HL-60 (cell line): ENCODE results near the gene SHB.

Experiments
- DNase-seq, 2 experiments: peaks; one replicate each; pipeline ENCODE4 v3.0.0-alpha.2; 2010 to 2020; ENCODE audit warnings: low read depth in 1 of 2, low spot score in 1 of 2
- H3K27ac ChIP-seq: fragments of 250-450 bp; sonication (Bioruptor Pico); replicated peaks from 2 replicates; pipeline ENCODE4 v1.5.1; 2020; ENCODE audit warnings: mild to moderate bottlenecking, moderate library complexity
- H3K27me3 ChIP-seq: fragments of 250-450 bp; sonication (Bioruptor Pico); 2 replicates; pipeline ENCODE4 v1.5.1; 2021; ENCODE audit warnings: mild to moderate bottlenecking, moderate library complexity; ENCODE audit not compliant: insufficient read depth, poor library complexity, severe bottlenecking
- H3K4me3 ChIP-seq: replicated peaks from 2 replicates; pipeline ENCODE4 v1.5.1; 2011; ENCODE audit warnings: mild to moderate bottlenecking, control low read depth, low read length; ENCODE audit not compliant: insufficient read depth
- GABPA ChIP-seq: IDR thresholded peaks from 2 replicates; pipeline ENCODE4 v1.6.1; 2012; ENCODE audit warnings: low read depth
- POLR2AphosphoS5 ChIP-seq: IDR thresholded peaks from 2 replicates; pipeline ENCODE4 v1.6.1; 2012; ENCODE audit warnings: low read depth
- SPI1 ChIP-seq: IDR thresholded peaks from 2 replicates; pipeline ENCODE4 v1.6.1; 2012; ENCODE audit warnings: low read depth, mild to moderate bottlenecking, borderline replicate concordance
- TF ChIP-seq, protein P1 (sequence below): IDR thresholded peaks from 2 replicates; pipeline ENCODE4 v1.6.1; 2012; ENCODE audit warnings: low read depth; ENCODE audit not compliant: insufficient replicate concordance
- TF ChIP-seq, protein P2 (sequence below): IDR thresholded peaks from one replicate; pipeline ENCODE4 v1.5.1; 2011; ENCODE audit warnings: low read length, control low read depth, inconsistent platforms; ENCODE audit not compliant: insufficient read depth

SHB gene

DNA sequence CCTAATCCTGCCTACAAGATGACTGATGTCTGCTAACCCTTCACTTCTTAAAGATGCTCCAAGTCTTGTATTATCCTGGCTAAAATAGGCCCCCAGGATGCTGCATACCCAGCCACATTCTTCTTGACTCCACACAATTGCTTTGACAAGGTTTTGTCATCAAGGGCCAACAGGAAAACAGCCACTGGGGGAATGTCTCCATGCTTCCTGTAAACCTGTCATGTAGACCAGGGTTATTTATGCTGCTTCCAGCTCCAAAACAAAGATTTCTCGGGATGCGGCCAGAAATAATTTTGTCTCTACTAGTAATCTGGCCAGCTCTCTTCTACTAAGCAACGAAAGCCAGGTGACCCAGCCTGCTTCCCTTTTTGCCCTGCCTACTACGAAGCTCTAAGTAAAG lies 53.8 kb downstream of the SHB start:
- no peak overlapping the region for H3K27ac ChIP-seq
- no peak for DNase-seq

DNA sequence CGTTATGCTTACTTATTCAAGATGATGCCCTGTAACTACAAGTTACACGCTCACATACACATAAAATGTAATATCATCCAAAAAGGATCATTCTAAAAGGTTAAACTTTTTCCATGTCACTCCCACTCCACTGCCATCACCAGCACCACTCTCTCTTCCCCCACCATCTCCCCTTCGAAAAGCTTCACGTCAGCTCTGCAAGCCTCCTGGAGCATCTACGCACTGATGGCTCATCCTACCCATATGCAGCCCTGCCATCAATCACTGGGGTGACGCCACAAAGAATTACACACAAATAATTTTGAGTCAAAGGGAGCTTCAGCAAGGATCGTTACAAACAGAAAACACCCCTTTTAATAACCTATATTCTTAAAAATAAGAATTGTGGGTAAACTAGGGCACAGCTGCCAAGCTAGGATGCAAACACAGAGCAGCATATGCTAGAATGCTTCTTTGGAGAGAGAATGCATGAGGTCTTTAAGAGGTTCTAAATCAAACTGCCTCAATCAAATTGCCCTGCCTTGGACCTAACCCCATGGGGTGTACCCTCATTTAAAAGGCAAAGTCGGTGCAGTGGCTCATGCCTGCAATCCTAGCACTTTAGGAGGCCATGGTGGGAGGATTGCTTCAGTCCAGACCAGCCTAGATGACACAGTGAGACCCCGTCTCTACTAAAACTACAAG lies 56.1 kb downstream of the SHB start:
- Histone ChIP-seq H3K27me3 (no peaks in the 10 kb centered on the region), H3K4me3 (no peak overlapping the region), H3K27ac (no peak overlapping the region)
- TF ChIP-seq POLR2AphosphoS5 = no peak
- no peak for TF ChIP-seq SPI1
- TF ChIP-seq GABPA = no peak
- TF ChIP-seq, protein P1, sequence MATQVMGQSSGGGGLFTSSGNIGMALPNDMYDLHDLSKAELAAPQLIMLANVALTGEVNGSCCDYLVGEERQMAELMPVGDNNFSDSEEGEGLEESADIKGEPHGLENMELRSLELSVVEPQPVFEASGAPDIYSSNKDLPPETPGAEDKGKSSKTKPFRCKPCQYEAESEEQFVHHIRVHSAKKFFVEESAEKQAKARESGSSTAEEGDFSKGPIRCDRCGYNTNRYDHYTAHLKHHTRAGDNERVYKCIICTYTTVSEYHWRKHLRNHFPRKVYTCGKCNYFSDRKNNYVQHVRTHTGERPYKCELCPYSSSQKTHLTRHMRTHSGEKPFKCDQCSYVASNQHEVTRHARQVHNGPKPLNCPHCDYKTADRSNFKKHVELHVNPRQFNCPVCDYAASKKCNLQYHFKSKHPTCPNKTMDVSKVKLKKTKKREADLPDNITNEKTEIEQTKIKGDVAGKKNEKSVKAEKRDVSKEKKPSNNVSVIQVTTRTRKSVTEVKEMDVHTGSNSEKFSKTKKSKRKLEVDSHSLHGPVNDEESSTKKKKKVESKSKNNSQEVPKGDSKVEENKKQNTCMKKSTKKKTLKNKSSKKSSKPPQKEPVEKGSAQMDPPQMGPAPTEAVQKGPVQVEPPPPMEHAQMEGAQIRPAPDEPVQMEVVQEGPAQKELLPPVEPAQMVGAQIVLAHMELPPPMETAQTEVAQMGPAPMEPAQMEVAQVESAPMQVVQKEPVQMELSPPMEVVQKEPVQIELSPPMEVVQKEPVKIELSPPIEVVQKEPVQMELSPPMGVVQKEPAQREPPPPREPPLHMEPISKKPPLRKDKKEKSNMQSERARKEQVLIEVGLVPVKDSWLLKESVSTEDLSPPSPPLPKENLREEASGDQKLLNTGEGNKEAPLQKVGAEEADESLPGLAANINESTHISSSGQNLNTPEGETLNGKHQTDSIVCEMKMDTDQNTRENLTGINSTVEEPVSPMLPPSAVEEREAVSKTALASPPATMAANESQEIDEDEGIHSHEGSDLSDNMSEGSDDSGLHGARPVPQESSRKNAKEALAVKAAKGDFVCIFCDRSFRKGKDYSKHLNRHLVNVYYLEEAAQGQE = no peak
- TF ChIP-seq, protein P2, sequence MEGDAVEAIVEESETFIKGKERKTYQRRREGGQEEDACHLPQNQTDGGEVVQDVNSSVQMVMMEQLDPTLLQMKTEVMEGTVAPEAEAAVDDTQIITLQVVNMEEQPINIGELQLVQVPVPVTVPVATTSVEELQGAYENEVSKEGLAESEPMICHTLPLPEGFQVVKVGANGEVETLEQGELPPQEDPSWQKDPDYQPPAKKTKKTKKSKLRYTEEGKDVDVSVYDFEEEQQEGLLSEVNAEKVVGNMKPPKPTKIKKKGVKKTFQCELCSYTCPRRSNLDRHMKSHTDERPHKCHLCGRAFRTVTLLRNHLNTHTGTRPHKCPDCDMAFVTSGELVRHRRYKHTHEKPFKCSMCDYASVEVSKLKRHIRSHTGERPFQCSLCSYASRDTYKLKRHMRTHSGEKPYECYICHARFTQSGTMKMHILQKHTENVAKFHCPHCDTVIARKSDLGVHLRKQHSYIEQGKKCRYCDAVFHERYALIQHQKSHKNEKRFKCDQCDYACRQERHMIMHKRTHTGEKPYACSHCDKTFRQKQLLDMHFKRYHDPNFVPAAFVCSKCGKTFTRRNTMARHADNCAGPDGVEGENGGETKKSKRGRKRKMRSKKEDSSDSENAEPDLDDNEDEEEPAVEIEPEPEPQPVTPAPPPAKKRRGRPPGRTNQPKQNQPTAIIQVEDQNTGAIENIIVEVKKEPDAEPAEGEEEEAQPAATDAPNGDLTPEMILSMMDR = no peak
- no peak for DNase-seq

More for the DNA sequence above, 53.8 kb downstream of the SHB start:
- no peak overlapping the region for H3K4me3 ChIP-seq
- TF ChIP-seq GABPA (no peak), SPI1 (no peak), POLR2AphosphoS5 (no peak)
- TF ChIP-seq, protein P1 = no peak
- TF ChIP-seq, protein P2 = no peak
- H3K27me3 ChIP-seq = no peaks in the 10 kb centered on the region

DNA sequence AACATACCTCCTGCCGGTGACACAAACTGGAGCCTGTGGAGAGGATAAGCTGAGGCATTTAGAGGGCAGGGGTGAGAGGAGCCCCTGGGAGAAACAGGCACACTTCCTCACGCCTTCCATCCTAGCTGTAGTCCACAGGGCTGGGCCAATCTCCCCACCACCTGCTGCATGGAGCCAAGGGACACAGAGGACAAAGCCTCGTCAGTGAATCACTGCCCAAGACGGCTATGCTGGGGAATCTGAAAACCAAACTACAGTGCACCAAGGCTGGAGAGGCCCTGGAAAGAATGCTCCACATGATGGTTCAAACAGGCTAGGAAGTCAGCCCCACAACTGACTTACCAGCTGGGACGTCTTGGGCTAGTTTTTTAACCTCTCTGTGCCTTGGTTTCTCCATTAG lies 57.0 kb downstream of the SHB start:
- no peak overlapping the region for H3K27ac ChIP-seq
- H3K4me3 ChIP-seq = no peak overlapping the region
- no peak for DNase-seq
- TF ChIP-seq POLR2AphosphoS5 (no peak), SPI1 (no peak), GABPA (no peak)
- TF ChIP-seq, protein P1 = no peak
- TF ChIP-seq, protein P2 = no peak
- no peaks in the 10 kb centered on the region for H3K27me3 ChIP-seq
